Measurements from ENCODE around the gene CYP24A1.
A peak's percentile ranks its signal among the peaks of the same experiment; 100 is the strongest.

The CYP24A1 gene

DNA sequence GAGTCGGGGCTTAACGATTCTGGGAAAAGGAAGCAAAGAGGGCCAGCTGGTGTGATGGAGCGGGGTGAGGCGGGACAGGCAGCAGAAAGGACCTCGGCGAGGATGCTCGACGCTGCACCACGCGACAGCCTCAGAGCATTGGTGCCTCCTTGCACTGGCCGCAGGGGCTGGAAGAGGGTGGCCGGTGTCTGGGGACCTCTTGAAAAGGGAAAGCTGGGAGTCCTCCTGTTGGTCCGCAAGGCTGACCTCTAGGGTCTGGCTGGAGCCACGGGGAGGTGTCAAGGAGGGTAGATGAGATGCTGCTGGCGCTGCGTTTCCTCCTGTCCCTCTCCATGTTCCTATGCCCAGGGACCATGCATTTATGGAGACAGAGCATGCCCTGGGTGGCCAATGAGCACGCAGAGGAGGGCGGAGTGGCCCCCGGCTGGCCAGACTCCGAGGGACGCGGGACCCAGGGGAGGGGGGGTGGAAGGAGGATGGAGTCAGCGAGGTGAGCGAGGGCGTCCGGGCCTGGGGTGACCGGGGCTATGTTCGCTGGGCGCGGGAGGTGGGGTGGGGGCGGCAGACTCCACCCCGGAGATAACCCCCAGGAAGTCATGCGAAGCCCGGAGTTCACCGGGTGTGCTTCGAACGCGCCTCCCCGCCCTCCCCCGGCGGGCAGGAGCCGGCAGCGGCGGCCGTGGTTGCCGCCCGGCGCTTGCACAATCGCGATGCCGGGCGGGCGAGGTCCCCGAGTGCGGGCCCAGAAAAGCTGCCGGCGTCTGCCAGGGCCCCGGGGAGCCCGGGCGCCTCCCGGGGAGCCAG lies at the start of gene CYP24A1:
Gene CYP24A1 (minus strand): TSS at position 334 of the 804 bp plus-strand sequence. CDS start 407 bp downstream, outside the sequence.
- TF ChIP-seq, protein P1, sequence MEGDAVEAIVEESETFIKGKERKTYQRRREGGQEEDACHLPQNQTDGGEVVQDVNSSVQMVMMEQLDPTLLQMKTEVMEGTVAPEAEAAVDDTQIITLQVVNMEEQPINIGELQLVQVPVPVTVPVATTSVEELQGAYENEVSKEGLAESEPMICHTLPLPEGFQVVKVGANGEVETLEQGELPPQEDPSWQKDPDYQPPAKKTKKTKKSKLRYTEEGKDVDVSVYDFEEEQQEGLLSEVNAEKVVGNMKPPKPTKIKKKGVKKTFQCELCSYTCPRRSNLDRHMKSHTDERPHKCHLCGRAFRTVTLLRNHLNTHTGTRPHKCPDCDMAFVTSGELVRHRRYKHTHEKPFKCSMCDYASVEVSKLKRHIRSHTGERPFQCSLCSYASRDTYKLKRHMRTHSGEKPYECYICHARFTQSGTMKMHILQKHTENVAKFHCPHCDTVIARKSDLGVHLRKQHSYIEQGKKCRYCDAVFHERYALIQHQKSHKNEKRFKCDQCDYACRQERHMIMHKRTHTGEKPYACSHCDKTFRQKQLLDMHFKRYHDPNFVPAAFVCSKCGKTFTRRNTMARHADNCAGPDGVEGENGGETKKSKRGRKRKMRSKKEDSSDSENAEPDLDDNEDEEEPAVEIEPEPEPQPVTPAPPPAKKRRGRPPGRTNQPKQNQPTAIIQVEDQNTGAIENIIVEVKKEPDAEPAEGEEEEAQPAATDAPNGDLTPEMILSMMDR (IDR thresholded peaks at IDR 0.05), result no peak

GRCh38 chr20:54223285-54223684 lies 49.5 kb upstream of the CYP24A1 start:
- TF ChIP-seq, protein P1 (IDR thresholded peaks at IDR 0.05), result no peak

DNA sequence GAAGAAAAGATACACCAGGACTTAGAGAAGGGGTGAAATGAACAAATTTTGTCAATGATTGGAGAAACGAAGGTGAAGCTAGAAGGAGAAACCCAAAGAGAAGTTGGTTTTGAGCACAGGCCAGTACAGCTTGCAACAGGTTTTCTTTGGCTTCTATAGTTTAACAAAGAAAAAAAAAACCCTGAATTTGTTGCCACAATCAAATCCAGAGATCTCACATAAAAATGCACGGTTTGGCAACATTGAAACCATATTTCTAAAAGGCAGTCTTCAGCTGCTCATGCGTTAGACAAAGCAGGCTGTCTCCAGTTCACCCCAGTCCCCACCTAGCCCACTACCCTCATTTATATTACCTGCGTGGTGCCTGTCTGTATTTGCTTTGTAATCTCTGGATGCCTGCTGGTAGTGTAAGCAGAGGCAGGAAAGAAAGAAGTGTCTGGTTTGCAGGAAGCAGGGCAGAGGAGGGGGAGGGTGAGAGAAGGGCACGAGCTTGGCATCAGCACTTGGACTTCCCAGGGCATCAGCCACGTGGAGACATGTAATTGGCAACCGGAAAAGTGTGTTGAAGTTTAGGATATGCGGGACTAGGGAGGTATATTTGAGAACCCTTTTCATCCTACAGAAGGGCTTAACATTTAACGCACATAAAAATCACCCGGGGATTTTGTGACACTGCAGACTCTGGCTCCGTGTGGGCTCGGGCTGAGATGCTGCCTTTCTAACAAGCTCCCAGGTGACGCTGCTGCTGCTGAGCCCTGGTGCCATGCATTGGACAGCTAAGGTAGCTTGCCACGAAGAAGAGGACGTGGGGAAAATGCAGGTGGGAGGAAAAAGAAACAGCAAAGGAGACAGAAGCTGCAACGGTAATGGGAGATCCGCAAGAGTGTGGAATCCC lies 48.5 kb upstream of the CYP24A1 start:
- TF ChIP-seq, protein P1 (IDR thresholded peaks at IDR 0.05), result no peak

GRCh38 chr20:54221353-54221752 lies 47.6 kb upstream of the CYP24A1 start:
- TF ChIP-seq, protein P1 (IDR thresholded peaks at IDR 0.05), result no peak

DNA sequence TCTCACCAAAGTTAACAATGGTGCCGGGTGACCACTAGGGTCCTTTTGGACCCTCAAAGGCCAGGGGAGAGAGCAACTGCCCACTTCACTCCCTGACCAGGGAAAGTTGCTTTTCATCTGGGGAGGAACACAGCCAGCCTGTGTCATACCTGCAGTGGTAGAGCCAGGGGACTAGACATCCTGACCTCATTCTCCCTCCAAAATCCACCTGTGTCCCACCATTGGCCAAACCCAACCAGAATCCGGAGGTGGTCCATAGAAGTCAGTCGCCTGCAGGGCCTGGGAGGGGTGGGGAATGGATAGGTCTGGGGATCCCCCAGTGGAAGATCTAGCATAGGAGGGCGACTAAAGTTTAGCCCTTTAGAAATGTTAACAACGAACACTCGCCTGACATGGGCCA lies 46.9 kb upstream of the CYP24A1 start:
- TF ChIP-seq, protein P1 (IDR thresholded peaks at IDR 0.05), result no peak

DNA sequence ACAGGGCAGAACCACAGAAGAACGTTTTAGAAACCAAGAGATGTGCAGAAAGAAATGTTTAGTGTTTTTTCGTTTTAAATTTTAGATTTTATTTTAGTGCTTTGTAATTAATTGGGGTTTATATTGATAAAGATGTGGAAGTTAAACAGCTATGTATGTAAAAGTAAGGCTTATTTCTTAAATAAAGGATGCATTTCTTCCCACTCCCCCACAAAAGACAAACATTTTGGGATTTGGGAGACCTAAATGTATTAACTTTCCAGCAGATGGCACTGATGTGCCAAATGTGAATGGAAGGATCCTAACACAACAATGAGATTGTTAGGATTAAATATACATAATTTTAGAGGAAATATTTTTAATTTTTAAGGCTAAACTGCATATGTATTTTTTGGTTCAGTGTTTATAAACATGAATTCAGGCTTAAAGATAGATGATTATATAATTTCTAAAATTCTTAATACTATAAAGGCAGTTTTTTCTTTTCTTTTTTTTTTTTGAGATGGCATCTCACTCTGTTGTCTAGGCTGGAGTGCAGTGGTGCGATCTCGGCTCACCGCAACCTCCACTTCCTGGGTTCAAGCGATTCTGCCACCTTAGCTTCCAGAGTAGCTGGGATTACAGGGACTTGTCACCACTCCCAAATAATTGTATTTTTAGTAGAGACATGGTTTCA lies 46.1 kb upstream of the CYP24A1 start:
- TF ChIP-seq, protein P1 (IDR thresholded peaks at IDR 0.05), result peak; percentile 68

DNA sequence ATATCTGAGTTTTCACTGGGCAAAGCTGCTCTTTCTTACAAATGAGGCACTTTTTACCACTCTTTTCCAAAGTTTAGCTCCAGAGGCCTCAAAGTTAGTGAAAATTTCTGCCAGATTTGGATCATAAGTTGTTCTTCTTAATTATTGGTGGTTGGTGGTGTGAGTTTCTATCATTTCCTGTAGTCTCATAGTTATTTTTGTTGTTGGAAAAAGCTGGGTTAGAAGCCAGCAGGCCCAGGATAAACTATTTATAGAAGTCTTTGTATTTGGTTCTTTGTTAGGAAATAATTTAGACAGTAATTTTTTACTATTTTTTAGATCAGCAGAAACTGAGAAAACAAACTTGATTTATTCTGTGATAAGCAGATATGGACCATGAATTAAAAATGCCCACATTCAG lies 44.7 kb upstream of the CYP24A1 start:
- TF ChIP-seq, protein P1 (IDR thresholded peaks at IDR 0.05), result no peak

Measured in LNCAP (cell line).